HepG2 (cell line): ENCODE results near the gene SYNPO. TPM values are rescaled to one million over a fixed set of nuclear protein-coding genes. Genes with fewer than 3 reads are reported as not detected.

Source experiments
- ATAC-seq: fragments of 200-7000 bp; cut with Tn5 transposase; 3 replicates; pipeline ENCODE4 v1.9.1; 2020; ENCODE audit warnings: mild to moderate bottlenecking, moderate library complexity
- BruUV-seq: library from RNA; stranded (reverse); fragments of 400-500 nt; replicated peaks from 2 replicates; lab custom pipeline; 2021; lab: Mats Ljungman, UMichigan
- CTCF ChIA-PET: fragments of 300-600 bp; formaldehyde crosslinking; extraction: SDS; loops from one replicate; lab custom pipeline; 2021; ENCODE audit warnings: low total read pairs, inconsistent platforms, low intra/inter-chr PET ratio; lab: Yijun Ruan, JAX
- POLR2A ChIA-PET: fragments of 350-600 bp; sonication (Branson Sonifier 250); formaldehyde crosslinking; loops from one replicate; lab custom pipeline; 2020; ENCODE audit warnings: antibody characterized with exemption, inconsistent platforms; lab: Yijun Ruan, JAX
- DNase-seq: peaks from one replicate; pipeline ENCODE4 v3.0.0-alpha.2; 2015; ENCODE audit warnings: low spot score
- FAIRE-seq: peaks from 3 replicates; lab custom pipeline; 2011; peaks lifted over from hg19 to GRCh38; lab: Jason Lieb, UNC
- H2AFZ ChIP-seq: one replicate; pipeline ENCODE4 v1.6.1; 2011; ENCODE audit warnings: low read length, inconsistent platforms
- H3K27ac ChIP-seq: fragments of 300-600 bp; 3 replicates; pipeline ENCODE4 v1.8.0; 2011; ENCODE audit warnings: mixed run types, mild to moderate bottlenecking, mixed read lengths, low read length, inconsistent platforms; ENCODE audit not compliant: insufficient read depth; ENCODE audit errors: extremely low read length
- H3K27me3 ChIP-seq, 2 experiments: fragments of 200-600 bp in 1 of 2; 2 replicates in 1 of 2; 3 replicates in 1 of 2; pipeline versions ENCODE4 v1.6.0 to v1.8.0; 2011; ENCODE audit warnings: low read length in 2 of 2, mild to moderate bottlenecking in 2 of 2, moderate library complexity in 2 of 2, inconsistent platforms in 1 of 2; ENCODE audit not compliant: insufficient read depth in 2 of 2, control insufficient read depth in 1 of 2
- H3K36me3 ChIP-seq, 2 experiments: fragments of 200-600 bp in 1 of 2; replicated peaks in 1 of 2; 2 replicates in 1 of 2; 3 replicates in 1 of 2; pipeline versions ENCODE4 v1.5.1 to v1.8.0; 2011; ENCODE audit warnings: low read length in 2 of 2, inconsistent platforms in 1 of 2; ENCODE audit not compliant: insufficient read depth in 2 of 2, control insufficient read depth in 1 of 2
- H3K4me1 ChIP-seq: 2 replicates; pipeline ENCODE4 v1.5.1; 2012; ENCODE audit warnings: low read length, inconsistent platforms; ENCODE audit not compliant: insufficient read depth
- H3K4me2 ChIP-seq: 2 replicates; pipeline ENCODE4 v1.6.0; 2011; ENCODE audit warnings: low read depth, low read length, inconsistent platforms
- H3K4me3 ChIP-seq, 3 experiments: fragments of 200-600 bp in 1 of 3; sonication (generic), shearing (Covaris generic) in 1 of 3; replicated peaks in 1 of 3; 2 replicates each; pipeline ENCODE4 v1.5.1; 2011 to 2016; ENCODE audit warnings: low read length in 3 of 3, inconsistent platforms in 2 of 3, low read depth in 2 of 3, mild to moderate bottlenecking in 2 of 3, control low read depth in 1 of 3, mixed read lengths in 1 of 3; ENCODE audit not compliant: insufficient read depth in 1 of 3
- H3K79me2 ChIP-seq: one replicate; pipeline ENCODE4 v1.6.1; 2011; ENCODE audit warnings: low read length, inconsistent platforms; ENCODE audit not compliant: insufficient read depth
- H3K9ac ChIP-seq: 2 replicates; pipeline ENCODE4 v1.6.0; 2011; ENCODE audit warnings: mild to moderate bottlenecking, low read depth, low read length, inconsistent platforms; ENCODE audit not compliant: insufficient read depth
- H3K9me3 ChIP-seq: 2 replicates; pipeline ENCODE4 v1.5.1; 2012; ENCODE audit warnings: mild to moderate bottlenecking, low read length
- H4K20me1 ChIP-seq: 2 replicates; pipeline ENCODE4 v1.6.0; 2011; ENCODE audit warnings: inconsistent platforms, mild to moderate bottlenecking, low read length, moderate library complexity; ENCODE audit not compliant: insufficient read depth
- CENPT ChIP-seq: sonication (generic); formaldehyde crosslinking; IDR thresholded peaks from 2 replicates; pipeline ENCODE4 v1.8.0; 2022; ENCODE audit warnings: low read depth, mild to moderate bottlenecking, moderate library complexity, missing genetic modification reagents
- FOXK1 ChIP-seq: sonication (generic); formaldehyde crosslinking; IDR thresholded peaks from 2 replicates; pipeline ENCODE4 v1.4.0; 2020; ENCODE audit warnings: low read depth, missing genetic modification reagents, borderline replicate concordance
- PHF8 ChIP-seq: sonication (generic); formaldehyde crosslinking; IDR thresholded peaks from 2 replicates; pipeline ENCODE4 v1.5.0; 2020; ENCODE audit warnings: missing genetic modification reagents
- RXRA ChIP-seq: sonication (generic); formaldehyde crosslinking; IDR thresholded peaks from 2 replicates; pipeline ENCODE4 v1.5.1; 2020; ENCODE audit warnings: missing genetic modification reagents
- SP4 ChIP-seq: sonication (generic); formaldehyde crosslinking; IDR thresholded peaks from 2 replicates; pipeline ENCODE4 v1.8.1; 2023; ENCODE audit warnings: mild to moderate bottlenecking, missing genetic modification reagents
- ZNF547 ChIP-seq: sonication (generic); formaldehyde crosslinking; IDR thresholded peaks from 2 replicates; pipeline ENCODE4 v1.5.1; 2020; ENCODE audit warnings: mild to moderate bottlenecking, missing genetic modification reagents
- ZUFSP ChIP-seq: sonication (generic); formaldehyde crosslinking; IDR thresholded peaks from 2 replicates; pipeline ENCODE4 v1.9.0; 2021; ENCODE audit warnings: missing genetic modification reagents, mild to moderate bottlenecking, borderline replicate concordance
- WGBS: methylation state at CpG from one replicate; pipeline ENCODE4 v1.1.6; 2017; ENCODE audit warnings: low lambda C conversion rate; 5-methylcytosine and 5-hydroxymethylcytosine counted together
- in situ Hi-C: cut with HindIII; loops from 2 replicates; pipeline ENCODE4 v1.10.0; 2017; ENCODE audit warnings: low pct_unique_long_range_greater_than_20kb; ENCODE audit not compliant: extremely low pct_ligation_motif_present
- intact Hi-C: fragments of 100-400 bp; cut with micrococcal nuclease; formaldehyde crosslinking; loops from one replicate; pipeline ENCODE4 v1.10.0; 2022; ENCODE audit not compliant: unreplicated experiment
- polyA plus RNA-seq, 8 experiments: library from polyadenylated mRNA; depleted of rRNA in 3 of 8; stranded (reverse) in 7 of 8; unstranded in 1 of 8; fragments of >200 nt; fragmentation: Illumina TruSeq in 4 of 8; extraction: Trizol in 4 of 8; gene quantifications; 2 replicates each; pipeline versions ENCODE4 v1.2.1 to v1.2.3, GENCODE V29; 2011 to 2016; ENCODE audit warnings: low read depth in 4 of 8, missing spikeins in 1 of 8, mixed read lengths in 1 of 8; ENCODE audit not compliant: insufficient read depth in 1 of 8
- total RNA-seq, 5 experiments: library from RNA; depleted of rRNA; stranded (reverse); fragments of >200 nt; fragmentation: Illumina TruSeq; extraction: Trizol; gene quantifications; 2 replicates each; pipeline ENCODE4 v1.2.3, GENCODE V29; 2016; ENCODE audit warnings: low read depth in 1 of 5

SYNPO gene
- total and polyA plus RNA-seq, 2 of the 13 experiments (the other 11 are each of a cell fraction or from before 2014, with no cell fraction given) = 0.09 to 0.30 TPM

GRCh38 chr5:150651382-150651781 lies 10.9 kb downstream of the SYNPO start:
- Histone ChIP-seq H4K20me1 (no peaks in the 10 kb centered on the region), H3K9me3 (no peaks in the 10 kb centered on the region), H3K4me3 (no peak overlapping the region)
- ATAC-seq = no peak
- TF ChIP-seq PHF8 (CRISPR knock-in tag) (no peak), ZUFSP (CRISPR knock-in tag) (no peak), SP4 (CRISPR knock-in tag) (no peak), ZNF547 (CRISPR knock-in tag) (no peak), FOXK1 (CRISPR knock-in tag) (no peak), CENPT (no peak), RXRA (CRISPR knock-in tag) (no peak)
- TF ChIP-seq, all 625 proteins: peak for 0
- H3K9ac ChIP-seq = no peak overlapping the region
- ChIA-PET CTCF (no interaction called here), POLR2A (no interaction called here)
- DNase-seq (no peak), FAIRE-seq (no peak)
- intact Hi-C loops = no loop called here
- no peaks in the 10 kb centered on the region for H3K79me2 ChIP-seq
- no peak overlapping the region for H3K4me2 ChIP-seq
- no peak overlapping the region for H3K27ac ChIP-seq
- H3K4me1 ChIP-seq = peaks cover 14% of the 10 kb centered on the region
- no peaks in the 10 kb centered on the region for H3K36me3 ChIP-seq
- no TSS peak for BruUV-seq
- WGBS = 48% methylated on average over 1 of the region's 1 CpG
- in situ Hi-C loops = loop anchor here (25.0 kb wide), 1 partner anchor 189 kb away; no protein-coding TSS in a partner anchor
- H2AFZ ChIP-seq = no peak overlapping the region
- 0 out of 5 replicates have a peak, but pooled peaks cover 0 to 2% of the 10 kb centered on the region in 2 experiments for H3K27me3 ChIP-seq
